ENCODE measurements around the gene MT1E.
"Not testable (repeated sequence)": the region's sequence is repeated elsewhere in the genome, so short reads cannot be mapped to it uniquely, and the experiment has no call there.

Gene MT1E

GRCh38 chr16:56607109-56607618 is 18.4 kb upstream of the MT1E start:
- no peak for DNase-seq

- no peak for DNase-seq
Measured at GRCh38 chr16:56607675-56608042, 17.9 kb upstream of the MT1E start.

GRCh38 chr16:56608043-56608875 is 17.3 kb upstream of the MT1E start, which contains the start of gene MT2A:
Gene MT2A, plus strand, starts transcription at chr16:56608584. Its CDS starts 72 bp downstream, at chr16:56608656.
- DNase-seq, result peak; percentile 71

GRCh38 chr16:56608876-56609462 is 16.6 kb upstream of the MT1E start:
- DNase-seq, result no peak

GRCh38 chr16:56609463-56609921 is 16.1 kb upstream of the MT1E start:
- peak; percentile 52 for DNase-seq

- DNase-seq, result peak; percentile 44
Measured at GRCh38 chr16:56610017-56610608, 15.5 kb upstream of the MT1E start.

GRCh38 chr16:56610609-56611111 is 14.9 kb upstream of the MT1E start:
- no peak for DNase-seq

GRCh38 chr16:56611281-56611833 is 14.2 kb upstream of the MT1E start:
- no peak for DNase-seq

- no peak for DNase-seq
Measured at GRCh38 chr16:56613706-56614105, 11.9 kb upstream of the MT1E start.

- DNase-seq, result no peak
Measured at GRCh38 chr16:56614549-56614991, 11.0 kb upstream of the MT1E start.

GRCh38 chr16:56615353-56615752 is 10.2 kb upstream of the MT1E start:
- no peak for DNase-seq

GRCh38 chr16:56616608-56617211 is 8.9 kb upstream of the MT1E start:
- DNase-seq, result no peak

GRCh38 chr16:56617212-56618085 is 8.1 kb upstream of the MT1E start:
- peak; percentile 14 for DNase-seq

- DNase-seq, result no peak
Measured at GRCh38 chr16:56618138-56618537, 7.4 kb upstream of the MT1E start.

GRCh38 chr16:56620339-56620897 is 5.2 kb upstream of the MT1E start:
- DNase-seq, result no peak

- not testable (repeated sequence) for DNase-seq
Measured at GRCh38 chr16:56621665-56622445, 3.7 kb upstream of the MT1E start.

- DNase-seq, result not testable (repeated sequence)
Measured at GRCh38 chr16:56623184-56623583, 2.4 kb upstream of the MT1E start.

GRCh38 chr16:56623637-56624036 is 1.9 kb upstream of the MT1E start:
- DNase-seq, result no peak

GRCh38 chr16:56625943-56626654 is 518 bp downstream of the MT1E start:
- DNase-seq, result no peak

- no peak for DNase-seq
Measured at GRCh38 chr16:56626685-56627084, 1.1 kb downstream of the MT1E start.

All from effector CD8-positive, alpha-beta T cell (primary cell).